ENCODE results near the gene LRRC7. TPM values are rescaled to one million over a fixed set of nuclear protein-coding genes. Genes with fewer than 3 reads are reported as not detected.

Gene LRRC7
- total RNA-seq, 1 donor from 2014 or later: not detected

DNA sequence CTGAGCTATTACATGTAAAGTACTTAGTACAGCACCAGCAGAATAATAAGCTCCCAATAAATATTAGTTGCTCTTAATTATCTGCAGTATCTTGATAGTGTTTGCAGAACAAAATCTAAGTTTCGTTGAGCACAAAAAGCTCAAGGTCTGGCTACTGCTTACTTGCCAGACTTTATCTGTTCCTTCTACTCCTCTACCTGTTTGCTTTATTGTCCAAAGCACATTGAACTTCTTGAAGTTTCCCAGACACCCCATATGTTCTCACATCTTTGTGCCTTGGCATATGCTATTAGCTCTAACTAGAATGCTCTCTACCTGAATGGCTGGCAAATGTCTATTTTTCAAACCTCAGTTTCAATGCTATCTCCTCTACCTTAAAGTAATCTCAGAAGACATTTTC is 582.7 kb downstream of the LRRC7 start:
- CTCF ChIA-PET: no interaction called here
- DNase-seq: no peak

GRCh38 chr1:70153739-70154138 is 586.0 kb downstream of the LRRC7 start:
- CTCF ChIA-PET: no interaction called here
- Mint-ChIP-seq H3K27ac (no peak overlapping the region), H3K27me3 (no peaks in the 10 kb centered on the region), H3K36me3 (ENCODE audit: low read depth) (peaks cover 42% of the 10 kb centered on the region), H3K9me3 (no peaks in the 10 kb centered on the region), H3K4me3 (no peak overlapping the region), H3K4me1 (no peaks in the 10 kb centered on the region)
- no peak for DNase-seq
- TF ChIP-seq, protein P1, sequence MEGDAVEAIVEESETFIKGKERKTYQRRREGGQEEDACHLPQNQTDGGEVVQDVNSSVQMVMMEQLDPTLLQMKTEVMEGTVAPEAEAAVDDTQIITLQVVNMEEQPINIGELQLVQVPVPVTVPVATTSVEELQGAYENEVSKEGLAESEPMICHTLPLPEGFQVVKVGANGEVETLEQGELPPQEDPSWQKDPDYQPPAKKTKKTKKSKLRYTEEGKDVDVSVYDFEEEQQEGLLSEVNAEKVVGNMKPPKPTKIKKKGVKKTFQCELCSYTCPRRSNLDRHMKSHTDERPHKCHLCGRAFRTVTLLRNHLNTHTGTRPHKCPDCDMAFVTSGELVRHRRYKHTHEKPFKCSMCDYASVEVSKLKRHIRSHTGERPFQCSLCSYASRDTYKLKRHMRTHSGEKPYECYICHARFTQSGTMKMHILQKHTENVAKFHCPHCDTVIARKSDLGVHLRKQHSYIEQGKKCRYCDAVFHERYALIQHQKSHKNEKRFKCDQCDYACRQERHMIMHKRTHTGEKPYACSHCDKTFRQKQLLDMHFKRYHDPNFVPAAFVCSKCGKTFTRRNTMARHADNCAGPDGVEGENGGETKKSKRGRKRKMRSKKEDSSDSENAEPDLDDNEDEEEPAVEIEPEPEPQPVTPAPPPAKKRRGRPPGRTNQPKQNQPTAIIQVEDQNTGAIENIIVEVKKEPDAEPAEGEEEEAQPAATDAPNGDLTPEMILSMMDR (IDR thresholded peaks at IDR 0.05): no peak
- POLR2A ChIA-PET: no interaction called here
- intact Hi-C loops (cut with micrococcal nuclease): no loop called here
- no peak for ATAC-seq (ENCODE audit: low read depth)

More for the DNA sequence above, 582.7 kb downstream of the LRRC7 start:
- TF ChIP-seq, protein P1 (IDR thresholded peaks at IDR 0.05): no peak
- Mint-ChIP-seq H3K27ac (no peak overlapping the region), H3K4me3 (no peak overlapping the region), H3K36me3 (ENCODE audit: low read depth) (peaks cover 55% of the 10 kb centered on the region), H3K27me3 (no peaks in the 10 kb centered on the region), H3K9me3 (no peaks in the 10 kb centered on the region), H3K4me1 (no peaks in the 10 kb centered on the region)
- POLR2A ChIA-PET: no interaction called here
- intact Hi-C loops (cut with micrococcal nuclease): no loop called here
- ATAC-seq (ENCODE audit: low read depth): no peak

GRCh38 chr1:70156529-70157120 is 588.9 kb downstream of the LRRC7 start:
- no peak for ATAC-seq (ENCODE audit: low read depth)
- no peaks in the 10 kb centered on the region for H3K27me3 Mint-ChIP-seq
- POLR2A ChIA-PET: no interaction called here
- TF ChIP-seq, protein P1 (IDR thresholded peaks at IDR 0.05): no peak
- intact Hi-C loops (cut with micrococcal nuclease): no loop called here
- H3K4me1 Mint-ChIP-seq: no peaks in the 10 kb centered on the region
- no peaks in the 10 kb centered on the region for H3K9me3 Mint-ChIP-seq
- no peak overlapping the region for H3K4me3 Mint-ChIP-seq
- no peak overlapping the region for H3K27ac Mint-ChIP-seq
- peaks cover 38% of the 10 kb centered on the region for H3K36me3 Mint-ChIP-seq (ENCODE audit: low read depth)
- CTCF ChIA-PET: no interaction called here
- DNase-seq: no peak

GRCh38 chr1:70164350-70164749 is 596.6 kb downstream of the LRRC7 start:
- intact Hi-C loops (cut with micrococcal nuclease): no loop called here
- no peak overlapping the region for H3K4me3 Mint-ChIP-seq
- TF ChIP-seq, protein P1 (IDR thresholded peaks at IDR 0.05): no peak
- H3K27ac Mint-ChIP-seq: no peak overlapping the region
- H3K27me3 Mint-ChIP-seq: no peaks in the 10 kb centered on the region
- H3K36me3 Mint-ChIP-seq (ENCODE audit: low read depth): peaks cover 49% of the 10 kb centered on the region
- CTCF ChIA-PET: no interaction called here
- no peaks in the 10 kb centered on the region for H3K9me3 Mint-ChIP-seq
- POLR2A ChIA-PET: no interaction called here
- no peak for ATAC-seq (ENCODE audit: low read depth)
- H3K4me1 Mint-ChIP-seq: no peaks in the 10 kb centered on the region
- DNase-seq: no peak

GRCh38 chr1:70168283-70168682 is 600.6 kb downstream of the LRRC7 start:
- POLR2A ChIA-PET: no interaction called here
- intact Hi-C loops (cut with micrococcal nuclease): no loop called here
- ATAC-seq (ENCODE audit: low read depth): no peak
- Mint-ChIP-seq H3K36me3 (ENCODE audit: low read depth) (peaks cover 50% of the 10 kb centered on the region), H3K27me3 (no peaks in the 10 kb centered on the region), H3K27ac (no peak overlapping the region), H3K4me3 (no peak overlapping the region), H3K4me1 (no peaks in the 10 kb centered on the region), H3K9me3 (no peaks in the 10 kb centered on the region)
- TF ChIP-seq, protein P1 (IDR thresholded peaks at IDR 0.05): no peak
- CTCF ChIA-PET: no interaction called here
- DNase-seq: no peak
